Hepatocyte (in vitro differentiated cells): ENCODE data around the gene ERCC1.

Experiments used
- EZH2 ChIP-seq: fragments of 200-600 bp; sonication (generic); IDR thresholded peaks from 2 replicates; pipeline ENCODE4 v1.6.1; 2016; ENCODE audit warnings: antibody characterized with exemption, mild to moderate bottlenecking, borderline replicate concordance
- EZH2phosphoT487 ChIP-seq: fragments of 200-600 bp; sonication (generic); IDR thresholded peaks from one replicate; pipeline ENCODE4 v1.6.1; 2018; ENCODE audit warnings: antibody characterized with exemption, mild to moderate bottlenecking, low read depth, moderate library complexity; ENCODE audit not compliant: unreplicated experiment, severe bottlenecking
- TF ChIP-seq, protein P1 (sequence below): fragments of 200-600 bp; sonication (generic); IDR thresholded peaks from 2 replicates; pipeline ENCODE4 v1.5.1; 2016; ENCODE audit warnings: antibody characterized with exemption, mild to moderate bottlenecking; ENCODE audit not compliant: poor library complexity

DNA sequence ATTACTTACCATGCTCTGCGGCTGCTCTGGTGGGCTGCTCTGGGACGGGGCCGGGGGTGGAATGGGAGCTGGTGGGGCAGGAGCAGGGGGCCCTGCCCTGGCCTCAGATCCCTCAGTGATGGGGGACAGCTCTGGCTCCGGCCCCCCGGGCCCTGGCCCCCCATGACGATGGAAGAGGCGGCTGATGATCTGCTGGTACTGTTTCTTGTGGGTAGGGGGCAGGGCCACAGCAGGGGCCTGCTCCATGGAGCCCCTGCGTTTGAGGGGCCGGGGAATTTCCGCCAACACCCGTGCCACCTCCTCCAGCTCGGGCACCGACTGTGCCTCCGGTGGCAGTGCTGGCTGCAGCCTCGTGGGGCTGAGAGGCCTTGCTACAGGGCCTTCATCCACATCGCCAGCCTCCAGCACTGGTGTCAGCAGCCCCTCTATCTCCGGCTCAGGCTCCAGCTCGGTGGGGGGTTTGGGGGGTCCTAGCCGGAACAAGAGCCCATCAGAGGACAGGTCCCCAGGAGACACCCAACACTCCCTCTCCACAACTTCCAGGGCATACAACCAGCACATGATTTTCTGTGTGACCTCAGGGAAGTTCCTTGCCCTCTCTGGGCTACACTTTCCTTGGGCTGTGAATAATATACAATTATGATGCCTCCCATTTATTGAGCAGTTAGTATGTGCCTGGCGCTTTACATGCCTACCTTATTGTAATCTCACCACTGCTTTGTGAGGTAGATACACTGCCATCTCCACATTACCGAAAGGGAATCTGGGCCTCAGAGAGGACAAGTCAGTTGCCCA lies 31.6 kb downstream of the ERCC1 start:
- TF ChIP-seq EZH2 (no peak), EZH2phosphoT487 (no peak)
- TF ChIP-seq, protein P1, sequence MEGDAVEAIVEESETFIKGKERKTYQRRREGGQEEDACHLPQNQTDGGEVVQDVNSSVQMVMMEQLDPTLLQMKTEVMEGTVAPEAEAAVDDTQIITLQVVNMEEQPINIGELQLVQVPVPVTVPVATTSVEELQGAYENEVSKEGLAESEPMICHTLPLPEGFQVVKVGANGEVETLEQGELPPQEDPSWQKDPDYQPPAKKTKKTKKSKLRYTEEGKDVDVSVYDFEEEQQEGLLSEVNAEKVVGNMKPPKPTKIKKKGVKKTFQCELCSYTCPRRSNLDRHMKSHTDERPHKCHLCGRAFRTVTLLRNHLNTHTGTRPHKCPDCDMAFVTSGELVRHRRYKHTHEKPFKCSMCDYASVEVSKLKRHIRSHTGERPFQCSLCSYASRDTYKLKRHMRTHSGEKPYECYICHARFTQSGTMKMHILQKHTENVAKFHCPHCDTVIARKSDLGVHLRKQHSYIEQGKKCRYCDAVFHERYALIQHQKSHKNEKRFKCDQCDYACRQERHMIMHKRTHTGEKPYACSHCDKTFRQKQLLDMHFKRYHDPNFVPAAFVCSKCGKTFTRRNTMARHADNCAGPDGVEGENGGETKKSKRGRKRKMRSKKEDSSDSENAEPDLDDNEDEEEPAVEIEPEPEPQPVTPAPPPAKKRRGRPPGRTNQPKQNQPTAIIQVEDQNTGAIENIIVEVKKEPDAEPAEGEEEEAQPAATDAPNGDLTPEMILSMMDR: no peak
